Panc1 (cell line): Measurements from ENCODE around the gene IER5L.

ENCODE experiments used
- CTCF ChIP-seq: fragments of 450-650 bp; IDR thresholded peaks from 2 replicates; pipeline ENCODE4 v1.5.1; 2017; ENCODE audit warnings: mild to moderate bottlenecking
- POLR2AphosphoS5 ChIP-seq: IDR thresholded peaks from 2 replicates; pipeline ENCODE4 v1.6.1; 2012; ENCODE audit warnings: mild to moderate bottlenecking, low read depth, low read length, moderate library complexity
- REST ChIP-seq, 2 experiments: IDR thresholded peaks; 2 replicates each; pipeline ENCODE4 v1.6.1; 2011 to 2012; ENCODE audit warnings: low read depth in 2 of 2, control low read depth in 1 of 2, low read length in 1 of 2, mild to moderate bottlenecking in 1 of 2, moderate library complexity in 1 of 2; ENCODE audit not compliant: insufficient read depth in 1 of 2
- TCF7L2 ChIP-seq: IDR thresholded peaks from 2 replicates; pipeline ENCODE4 v1.6.1; 2011; ENCODE audit warnings: mild to moderate bottlenecking, low read depth, low read length, inconsistent platforms

DNA sequence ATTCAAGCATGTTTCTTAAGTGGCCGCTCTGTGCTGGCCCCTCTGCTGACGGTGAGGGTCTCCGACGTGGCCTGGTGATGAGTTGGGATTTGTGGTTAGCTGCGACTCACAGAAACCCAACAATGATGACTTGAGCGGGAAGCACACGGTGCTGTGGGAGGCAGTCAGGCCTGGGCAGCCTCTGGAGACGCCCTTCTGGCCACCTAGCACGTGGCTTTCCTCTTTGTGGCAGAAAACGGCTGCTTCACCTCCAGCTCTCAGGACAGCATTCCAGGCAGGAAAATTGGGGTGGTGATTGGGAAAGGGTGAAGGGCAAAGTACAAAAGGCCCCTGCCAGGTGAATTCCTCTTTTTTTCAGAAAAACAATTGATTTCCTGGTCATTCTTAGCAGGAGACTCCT lies 17.5 kb upstream of the IER5L start:
- no peak for TF ChIP-seq CTCF
- no peak for TF ChIP-seq POLR2AphosphoS5
- no peak for TF ChIP-seq REST (IDR thresholded peaks at IDR 0.05; ENCODE audit: insufficient read depth in 1 of 2, low read depth in 2 of 2, low read length in 1 of 2)
- TF ChIP-seq TCF7L2: no peak
